ENCODE measurements around the gene TLE3.

Gene TLE3

DNA sequence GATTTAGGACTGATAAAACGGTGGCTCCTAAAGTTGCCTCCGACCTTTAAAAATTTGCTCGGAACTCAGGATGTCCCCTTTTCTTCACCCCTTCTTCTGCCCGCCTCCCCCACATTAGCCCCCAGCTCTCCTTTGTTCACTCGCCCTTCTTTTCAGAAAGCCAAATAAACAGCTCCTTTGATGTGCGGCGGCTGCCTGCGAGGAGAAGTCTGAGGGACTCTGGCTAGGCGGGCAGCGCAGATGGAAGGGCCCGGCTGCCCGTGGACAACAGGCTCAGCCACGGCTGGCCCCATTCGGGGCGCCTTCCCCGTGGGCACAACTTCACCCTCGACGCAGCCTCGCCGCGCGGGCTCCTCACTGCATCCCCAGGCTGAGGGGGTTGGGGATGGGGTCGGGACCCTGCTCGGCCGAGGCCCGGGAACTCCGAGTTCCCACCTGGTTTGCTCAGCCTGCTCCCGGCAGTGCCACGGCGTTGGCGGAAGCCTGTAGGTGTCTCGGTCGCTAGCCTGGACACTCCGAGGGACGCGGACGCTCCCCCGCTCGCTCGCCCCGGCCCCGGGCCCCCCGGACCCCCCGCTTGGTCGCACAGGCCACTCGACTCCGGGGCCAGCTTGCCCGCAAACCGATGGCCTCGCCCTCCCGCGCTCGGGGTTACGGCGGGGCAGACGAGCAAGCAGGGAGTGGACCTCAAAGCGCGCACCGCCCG is 897 bp upstream of the TLE3 start:
- peak; percentile 30 for DNase-seq (ENCODE audit: low spot score)

DNA sequence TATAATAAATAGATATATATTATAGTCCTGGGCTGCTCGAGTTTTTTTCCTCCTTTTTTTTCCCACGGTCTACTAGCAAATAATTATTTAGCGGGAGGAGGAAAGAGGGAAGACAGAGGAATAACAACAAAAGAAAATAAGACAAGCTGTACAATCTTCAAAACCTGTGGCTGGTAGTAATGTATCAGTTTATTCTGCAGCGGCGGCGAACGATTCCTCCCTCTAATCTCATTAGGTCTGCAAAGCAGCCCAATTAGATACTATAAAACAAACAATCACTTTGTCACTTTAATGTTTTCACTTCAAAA is 390 bp upstream of the TLE3 start:
- DNase-seq (ENCODE audit: low spot score), result no peak

DNA sequence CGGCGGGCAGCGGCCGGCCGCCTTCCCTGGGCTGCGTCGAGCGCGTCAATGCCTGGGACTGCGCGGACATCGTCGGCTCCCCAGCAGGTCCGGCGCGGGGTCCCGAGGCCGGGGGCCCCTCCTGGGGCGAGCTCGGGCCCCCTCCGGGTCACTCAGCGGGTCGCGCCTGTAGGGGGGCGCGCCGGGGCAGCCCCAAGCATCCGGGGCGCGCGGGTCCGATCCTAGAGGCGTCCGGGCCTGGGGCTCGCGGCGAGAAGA is 725 bp downstream of the TLE3 start:
- DNase-seq (ENCODE audit: low spot score), result no peak

DNA sequence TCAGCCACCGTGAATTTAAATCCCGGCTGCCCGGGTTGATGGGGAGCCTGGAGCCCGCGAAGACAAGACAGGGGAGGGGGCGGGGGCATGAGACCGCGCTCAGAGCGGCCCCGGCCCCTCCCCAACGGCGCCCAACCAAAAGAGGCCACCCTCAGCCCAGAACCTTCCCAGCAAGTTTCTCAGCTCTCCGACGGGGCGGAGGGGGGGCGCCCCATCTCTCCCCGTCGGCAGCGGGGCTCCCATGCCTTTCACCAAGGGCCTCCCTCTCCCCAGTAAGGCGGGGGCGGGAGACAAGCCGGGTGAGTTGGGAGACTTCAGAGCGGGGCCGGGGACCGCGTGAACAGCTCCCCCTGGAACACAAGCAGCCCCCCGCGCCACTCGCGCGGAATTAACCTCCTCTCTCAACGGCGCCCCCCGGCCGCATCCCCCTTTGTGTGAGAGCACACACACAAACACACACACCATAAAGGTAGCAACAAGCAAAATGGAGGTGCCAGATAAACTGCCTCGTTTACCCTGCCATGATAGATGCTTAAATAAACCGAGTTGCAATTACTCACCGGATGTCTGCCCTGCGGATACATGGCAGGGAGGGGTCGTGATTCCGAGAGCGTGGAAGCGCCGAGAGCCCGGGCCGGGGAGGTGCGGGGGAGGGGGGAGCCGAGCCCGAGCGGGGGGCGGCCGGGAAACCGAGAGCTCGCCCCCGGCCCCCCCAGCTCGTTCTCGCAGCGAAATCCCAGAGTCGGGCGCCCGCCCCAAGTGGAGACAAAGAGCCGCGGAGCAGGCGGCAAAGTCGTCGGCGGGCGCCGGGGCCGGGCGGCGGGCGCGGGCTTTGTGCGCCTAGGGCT is 1.3 kb downstream of the TLE3 start:
- peak; percentile 63 for DNase-seq (ENCODE audit: low spot score)

DNA sequence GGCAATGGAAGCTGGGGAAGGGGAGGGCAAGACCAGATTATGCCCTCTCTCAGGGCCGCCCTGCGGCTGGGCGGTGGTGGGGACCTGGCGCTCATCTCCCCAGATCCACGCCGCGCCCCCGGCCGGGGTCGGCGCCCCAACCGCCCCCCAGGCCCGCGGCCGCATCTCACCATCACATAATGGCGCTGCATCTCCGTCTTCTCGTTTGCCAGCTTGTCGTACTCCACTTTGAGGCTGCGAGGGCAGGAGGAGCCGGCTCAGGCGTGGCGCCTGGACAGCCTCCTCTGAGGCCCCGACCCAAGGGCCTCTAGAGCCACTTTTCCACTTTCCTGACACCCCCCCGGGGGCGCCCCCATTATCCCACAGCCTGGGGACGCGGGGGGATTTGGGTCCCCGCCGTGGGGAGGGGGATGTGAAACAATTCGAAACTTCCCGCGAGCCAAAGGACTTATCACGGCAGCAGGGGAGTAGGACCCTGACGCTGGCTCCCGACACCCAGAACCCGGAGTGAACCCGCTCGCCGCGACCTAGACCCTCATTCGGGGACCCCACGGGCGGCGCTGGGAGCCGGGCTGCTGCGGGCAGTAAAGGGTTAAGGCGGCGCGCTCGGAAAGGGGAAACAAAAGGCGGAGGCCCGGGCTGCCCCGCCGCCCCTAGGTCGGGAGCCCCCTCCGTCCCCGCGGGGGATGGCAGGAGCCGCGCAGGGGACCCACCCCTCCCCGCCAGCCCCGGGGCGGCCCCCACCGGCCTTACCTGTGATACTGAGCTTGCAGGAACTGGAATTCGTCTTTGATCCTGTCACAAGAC is 2.1 kb downstream of the TLE3 start:
- no peak for DNase-seq (ENCODE audit: low spot score)

DNA sequence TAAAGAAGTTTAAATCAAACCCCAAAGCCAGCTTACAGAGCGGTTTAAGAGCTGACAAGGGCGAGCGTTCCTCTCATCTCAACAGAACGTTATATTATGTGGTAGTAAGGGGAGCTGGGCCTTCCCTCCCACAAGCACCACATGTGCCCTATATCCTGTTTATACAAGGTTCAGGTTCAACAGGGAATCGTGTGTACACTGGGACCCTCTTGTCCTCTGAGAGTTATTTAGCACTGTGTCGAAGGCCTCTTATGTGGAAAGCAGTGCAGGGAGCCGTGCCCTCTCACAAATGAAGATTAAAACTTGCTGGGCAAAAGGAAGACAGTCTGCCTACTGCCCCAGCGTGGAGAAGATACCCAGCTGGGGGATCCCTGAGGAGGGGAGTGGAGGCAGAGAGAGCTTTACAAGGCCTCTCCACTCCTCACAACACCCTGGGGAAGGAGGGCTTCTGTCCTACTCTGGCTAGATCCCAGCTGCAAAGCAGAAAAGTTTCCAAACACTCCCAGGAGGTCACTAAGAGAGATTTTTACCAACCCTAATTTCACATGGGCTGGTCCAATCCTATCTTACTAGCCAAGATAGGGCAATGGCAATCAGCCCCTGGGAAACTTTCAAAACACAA is 2.9 kb downstream of the TLE3 start:
- no peak for DNase-seq (ENCODE audit: low spot score)

DNA sequence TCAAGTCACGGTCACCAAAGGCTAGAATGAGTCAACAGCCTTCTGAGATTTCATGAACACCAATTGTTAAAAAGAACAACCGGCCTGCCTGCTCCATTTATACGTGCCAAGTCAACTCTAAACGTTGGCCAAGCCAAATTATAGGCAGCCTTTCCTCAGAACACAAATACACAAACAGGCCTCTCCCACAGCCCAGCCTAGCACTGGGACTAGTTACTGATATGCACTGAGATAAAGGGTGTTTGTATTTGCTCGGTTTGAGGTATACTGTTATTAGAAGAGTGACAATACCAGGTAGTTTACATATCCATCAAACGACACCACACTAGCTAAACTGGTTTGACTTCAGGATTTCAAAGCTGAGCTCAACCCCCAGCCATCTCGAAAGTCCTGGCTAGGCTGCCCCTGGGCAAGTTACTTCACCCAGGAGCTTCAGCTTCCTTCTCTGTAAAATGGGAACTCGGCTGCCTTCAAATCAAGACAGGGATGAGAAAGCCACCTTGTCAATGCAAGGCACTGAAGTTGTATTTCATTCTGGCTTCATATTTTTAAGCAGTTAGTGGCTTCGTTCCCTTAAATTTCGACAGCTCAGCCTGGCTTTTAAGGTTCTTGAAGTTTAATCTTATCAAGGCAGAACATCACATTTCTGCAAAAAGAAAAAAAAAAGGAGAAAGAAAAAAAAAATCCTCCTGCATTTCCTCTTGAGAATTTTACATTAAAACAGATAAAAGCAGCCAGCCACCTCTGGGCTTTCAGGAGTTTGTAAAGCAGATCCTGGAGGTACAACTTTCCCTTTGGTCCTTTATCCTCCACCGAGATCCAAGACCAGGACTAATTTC is 4.0 kb downstream of the TLE3 start:
- no peak for DNase-seq (ENCODE audit: low spot score)

DNA sequence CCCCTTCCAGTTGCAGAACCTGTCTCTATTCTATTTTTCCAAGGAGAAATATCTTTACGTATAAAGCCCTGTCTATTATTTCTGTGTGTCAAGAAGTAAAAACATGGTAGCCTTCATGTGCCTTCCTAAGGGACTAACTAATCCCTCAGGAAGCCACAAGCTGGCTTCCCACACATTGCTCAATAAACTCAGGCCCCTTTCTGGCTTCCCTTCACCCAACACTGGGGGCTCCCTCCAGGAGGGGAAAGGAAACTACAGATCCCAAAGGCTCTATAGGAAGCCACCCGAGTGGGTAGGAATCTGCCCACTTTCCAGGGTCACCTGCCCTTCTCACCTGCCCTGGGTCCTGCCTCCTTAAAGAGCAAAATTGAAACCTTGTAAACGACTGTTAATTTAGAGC is 4.6 kb downstream of the TLE3 start:
- no peak for DNase-seq (ENCODE audit: low spot score)

DNA sequence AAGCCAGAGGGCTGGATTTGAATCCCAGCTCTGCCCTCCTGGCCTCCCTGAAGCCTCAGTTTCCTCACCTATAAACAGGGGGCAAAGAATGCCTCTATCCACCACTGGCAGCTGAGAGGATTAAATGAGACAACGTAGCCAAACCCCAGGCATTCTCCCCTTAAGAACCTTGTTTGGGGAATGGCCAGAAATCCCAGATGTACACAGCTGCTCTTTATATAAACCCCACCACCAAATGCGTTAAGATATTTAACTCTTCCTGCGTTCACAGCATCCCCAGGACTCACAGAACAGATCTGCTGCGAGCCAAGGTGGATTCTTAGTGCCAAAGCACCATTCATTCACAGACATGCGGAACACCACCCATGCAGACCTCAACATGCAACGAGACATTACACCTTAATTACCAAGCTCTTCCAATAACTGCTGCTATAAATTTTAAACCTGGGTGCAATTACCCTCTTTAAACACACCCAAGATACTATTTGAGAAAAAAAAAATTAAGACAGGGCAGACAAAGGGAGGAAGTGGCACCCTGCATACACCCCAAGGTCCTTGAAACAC is 5.2 kb downstream of the TLE3 start:
- no peak for DNase-seq (ENCODE audit: low spot score)

DNA sequence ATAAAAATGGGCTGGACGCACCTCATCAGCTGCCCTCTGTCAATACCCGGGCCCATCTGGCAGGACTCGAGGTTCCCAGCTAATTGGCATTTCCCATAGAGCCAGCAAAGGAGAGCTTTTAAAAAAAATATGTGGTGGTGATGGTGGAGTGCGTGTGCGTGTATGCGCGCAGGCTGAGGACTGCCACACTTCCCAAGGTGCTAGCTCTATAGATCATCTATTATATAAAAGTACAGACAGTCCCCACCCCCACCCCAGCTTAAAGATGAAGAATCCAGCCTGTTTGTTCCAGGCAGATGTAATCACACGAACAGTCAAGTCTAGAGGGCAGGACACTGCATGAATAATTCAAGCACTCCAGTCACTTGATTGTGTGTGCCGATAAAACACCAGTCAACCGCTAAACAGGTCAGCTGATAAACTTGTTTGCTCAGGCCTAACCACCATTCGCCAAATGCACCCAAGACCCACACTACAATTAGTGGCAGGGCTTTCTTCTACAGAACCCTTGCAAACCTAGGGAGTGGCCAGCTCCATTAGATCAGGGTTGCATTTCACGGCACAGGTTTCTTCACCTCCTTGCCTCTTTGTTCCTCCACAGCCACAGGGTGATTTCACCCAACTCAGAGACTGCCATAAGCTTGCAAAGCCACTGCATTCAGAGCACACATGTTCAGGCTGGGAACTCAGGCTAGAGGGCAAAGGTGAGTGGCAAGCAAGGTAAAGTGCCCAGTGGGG is 5.8 kb downstream of the TLE3 start:
- DNase-seq (ENCODE audit: low spot score), result no peak

DNA sequence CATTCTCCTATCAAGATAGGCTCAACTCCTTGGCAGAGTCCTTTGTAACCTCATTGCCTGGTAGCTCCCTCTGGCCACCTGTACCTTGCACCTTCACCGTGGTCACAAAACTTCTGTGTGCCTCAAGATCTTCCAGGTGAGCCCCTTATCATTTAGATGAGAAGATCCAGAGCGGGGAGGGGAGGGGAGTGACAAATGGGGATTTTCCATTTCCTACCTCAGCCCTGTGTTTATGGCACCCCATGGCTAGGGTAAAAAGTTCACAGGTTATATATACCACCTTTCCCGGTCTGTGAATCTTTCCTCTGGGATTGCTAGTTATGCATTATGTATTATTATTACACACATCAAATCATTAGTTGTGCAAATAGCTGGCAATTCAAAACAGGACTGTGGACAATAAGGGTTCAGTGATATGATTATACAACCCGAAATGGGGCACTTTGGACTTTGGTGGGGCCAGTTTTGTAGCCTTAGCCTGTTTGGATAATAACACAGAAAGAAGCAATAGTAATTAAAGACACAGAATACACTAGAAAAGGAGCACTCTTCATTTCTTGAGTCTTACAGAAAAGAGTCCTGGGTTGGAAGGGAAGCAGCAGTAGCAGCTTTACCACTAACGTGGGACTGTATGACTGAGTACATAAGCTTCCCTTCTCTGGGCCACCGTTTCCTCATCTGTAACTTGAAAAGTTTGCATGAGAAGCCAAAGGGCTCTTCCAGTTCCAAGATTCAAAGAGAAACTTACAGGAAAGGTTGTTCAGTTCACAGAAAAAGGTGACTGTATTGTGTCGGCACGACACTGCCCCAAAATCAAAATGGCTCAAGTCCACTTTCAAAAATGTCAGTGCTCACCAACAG is 7.1 kb downstream of the TLE3 start:
- DNase-seq (ENCODE audit: low spot score), result no peak

DNA sequence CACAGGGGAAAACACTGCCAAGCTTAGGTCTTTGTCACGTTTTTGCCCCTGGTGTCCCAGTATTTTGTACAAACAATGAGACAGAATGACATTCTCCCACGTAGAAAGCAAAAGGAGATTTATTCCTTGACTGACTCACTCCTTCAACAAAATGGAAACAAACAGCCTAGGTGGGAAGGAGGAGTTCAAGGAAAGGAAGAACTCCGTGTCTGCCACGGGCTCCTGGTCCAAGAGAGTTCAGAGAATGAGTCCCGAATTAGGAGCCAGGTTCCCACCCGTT is 8.1 kb downstream of the TLE3 start:
- DNase-seq (ENCODE audit: low spot score), result no peak

DNA sequence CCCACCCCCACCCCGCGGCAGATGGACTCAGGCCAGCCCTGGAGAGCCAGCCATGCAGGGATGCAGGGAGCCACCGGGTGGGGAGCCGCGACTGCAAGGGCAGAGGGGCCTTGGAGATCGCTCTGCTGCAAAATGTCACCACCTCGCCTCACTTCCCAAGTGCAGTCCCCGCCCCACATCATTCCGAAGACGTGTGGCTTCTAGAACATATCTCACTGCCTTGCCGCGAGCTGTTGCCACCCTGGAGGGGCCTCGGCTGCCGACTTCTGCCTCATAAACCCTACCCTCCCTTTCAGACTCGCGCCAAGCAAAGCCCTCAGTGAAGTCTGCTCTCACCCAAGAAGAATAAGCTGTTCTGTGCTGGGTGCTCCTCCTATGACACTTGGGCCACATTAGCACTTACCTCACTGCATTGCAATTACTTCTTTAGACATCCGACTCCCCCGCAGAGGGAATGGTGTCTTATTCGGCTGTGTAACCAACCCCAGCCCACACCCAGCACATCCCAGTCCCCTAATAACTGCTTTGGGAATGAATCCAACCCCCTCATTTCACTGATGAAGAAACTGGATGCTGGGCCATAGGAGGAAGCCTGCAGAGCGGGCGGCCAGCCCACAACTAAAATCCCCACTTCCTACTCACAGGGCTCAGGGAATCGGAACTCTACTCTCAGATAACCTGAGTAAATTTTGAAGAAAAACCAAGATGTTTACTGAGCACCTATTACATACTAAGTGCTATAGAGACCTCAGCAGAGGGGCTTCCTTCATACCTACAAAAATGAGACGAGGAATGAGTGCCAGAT is 8.6 kb downstream of the TLE3 start:
- no peak for DNase-seq (ENCODE audit: low spot score)

DNA sequence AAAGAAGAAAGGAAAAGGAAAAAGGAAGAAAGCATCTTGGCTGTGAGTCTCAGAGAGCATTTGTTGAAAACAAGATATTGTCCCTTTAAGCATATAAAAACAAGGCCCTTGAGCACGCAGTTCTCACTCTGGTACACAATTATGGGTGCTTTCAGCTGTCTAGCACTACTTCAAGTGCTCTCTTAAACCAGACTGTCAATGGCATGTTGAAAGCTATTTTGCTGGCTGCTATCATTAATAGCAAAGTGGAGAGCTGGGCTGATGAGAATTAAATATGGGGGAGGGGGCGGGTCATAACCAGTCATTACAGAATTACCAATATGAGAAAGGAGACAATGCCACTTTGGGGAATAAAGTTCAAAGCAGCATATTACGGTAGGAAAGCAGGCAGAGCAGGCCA is 9.3 kb downstream of the TLE3 start:
- no peak for DNase-seq (ENCODE audit: low spot score)

DNA sequence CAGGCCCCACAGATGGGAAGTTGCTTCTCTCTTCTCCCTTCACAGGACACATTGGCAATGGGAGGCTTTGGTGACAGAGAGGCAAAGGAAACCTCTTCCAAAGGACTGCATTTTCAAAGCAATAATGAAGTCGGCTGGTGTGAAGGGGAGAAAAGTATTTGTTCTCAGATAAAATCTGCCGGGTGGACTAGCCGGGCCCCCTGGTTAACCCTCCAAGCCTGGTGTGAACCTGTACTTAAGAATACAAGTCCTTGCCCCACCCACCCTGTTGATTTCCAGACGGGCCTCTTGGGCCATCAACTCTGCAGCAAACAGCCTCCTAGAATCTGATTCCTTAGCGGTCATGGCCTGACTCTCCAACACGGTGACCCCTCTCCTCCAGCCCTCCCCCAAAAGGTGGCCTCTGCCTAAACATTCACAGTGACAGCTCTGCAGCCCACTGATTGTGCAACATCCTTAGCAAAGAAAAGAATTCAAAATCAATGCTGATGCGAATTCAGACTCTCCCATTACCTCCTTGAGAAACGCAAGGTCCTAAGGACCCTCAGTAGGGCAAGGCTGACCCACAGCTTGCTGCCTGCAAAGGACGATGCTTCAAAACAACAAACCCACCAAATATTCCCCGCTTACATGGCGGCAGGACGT is 9.9 kb downstream of the TLE3 start:
- no peak for DNase-seq (ENCODE audit: low spot score)

DNA sequence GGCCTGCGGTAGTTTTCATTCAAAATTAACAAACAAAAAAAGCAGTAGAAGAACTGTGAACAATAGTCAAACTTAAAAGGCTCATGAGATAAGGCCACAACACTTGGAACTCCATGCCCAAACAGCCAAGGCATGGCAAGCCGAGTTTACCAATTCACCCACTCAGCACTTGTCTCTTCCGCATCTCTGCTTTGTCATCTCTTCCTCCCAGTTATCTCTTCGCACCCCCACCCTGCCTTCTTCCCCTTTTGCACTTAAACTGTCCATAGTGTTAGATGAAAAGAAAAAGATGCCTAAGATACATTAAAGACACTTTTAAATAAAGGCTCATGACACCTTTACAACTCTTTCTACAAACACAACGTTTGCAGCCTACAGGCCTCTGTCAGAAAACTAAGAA is 11.1 kb downstream of the TLE3 start:
- DNase-seq (ENCODE audit: low spot score), result no peak

DNA sequence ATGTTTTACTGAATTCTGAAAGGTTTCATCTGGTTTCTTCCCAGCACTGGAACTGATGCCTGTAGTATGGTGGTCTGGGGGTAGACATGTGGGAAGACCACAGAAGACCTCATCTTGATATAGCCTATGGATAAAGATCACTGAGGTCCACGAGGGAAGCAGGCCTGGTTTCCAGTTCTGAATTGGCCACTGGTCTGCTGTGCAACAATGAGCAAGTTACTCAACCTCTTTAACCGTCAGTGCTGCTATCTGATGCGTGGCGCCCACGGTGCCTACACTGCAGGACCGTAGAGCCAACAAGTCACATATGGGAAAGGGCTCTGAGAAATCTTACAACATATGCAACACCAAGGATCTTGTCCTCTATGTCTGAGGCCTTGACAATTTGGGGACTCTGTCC is 13.3 kb downstream of the TLE3 start:
- DNase-seq (ENCODE audit: low spot score), result no peak

DNA sequence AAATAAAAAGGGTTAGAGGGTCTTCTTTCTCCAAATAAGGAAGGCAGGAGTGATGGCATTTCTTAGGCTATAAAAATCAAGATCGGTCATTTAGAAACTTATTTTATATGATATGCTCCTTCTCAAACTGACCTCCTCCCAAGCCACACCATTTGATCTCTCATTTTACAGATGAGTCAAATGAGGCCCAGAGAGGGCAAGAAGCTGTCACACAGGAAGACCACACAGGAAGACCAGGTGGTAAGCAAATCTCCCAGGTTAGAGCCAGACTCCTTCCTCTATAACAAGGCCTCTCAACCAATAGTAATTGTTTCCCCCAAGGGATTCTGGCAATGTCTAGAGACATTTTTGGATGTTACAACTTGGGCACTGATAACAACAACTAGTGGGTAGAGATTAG is 13.8 kb downstream of the TLE3 start:
- no peak for DNase-seq (ENCODE audit: low spot score)

DNA sequence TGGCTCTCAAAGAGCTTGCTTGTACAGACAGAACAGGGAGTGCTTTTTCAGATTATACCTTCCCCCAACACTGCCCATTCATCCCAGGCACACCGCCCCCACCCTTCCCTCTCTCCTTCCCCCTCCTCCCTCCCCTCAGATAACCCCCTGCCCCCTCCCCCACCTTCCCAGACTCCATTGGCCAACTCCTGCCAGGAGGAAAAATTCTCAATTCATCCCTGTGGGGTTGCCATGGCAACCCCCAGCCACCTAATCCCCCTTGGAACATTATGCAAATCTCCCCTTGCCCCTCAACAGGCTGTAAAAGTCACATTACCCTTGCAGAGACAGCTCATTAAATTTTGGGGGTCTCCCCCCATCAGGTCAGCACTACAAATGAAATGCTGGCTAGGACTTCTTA is 14.3 kb downstream of the TLE3 start:
- DNase-seq (ENCODE audit: low spot score), result no peak

Measured in kidney capillary endothelial cell (primary cell).